Esophagus muscularis mucosa (tissue), 4 donors: ENCODE results near the gene SHC1. TPM values are rescaled to one million over a fixed set of nuclear protein-coding genes. Genes with fewer than 3 reads are reported as not detected.

Source experiments
- DNase-seq: peaks from one replicate; pipeline ENCODE4 v3.0.0-alpha.2; 2017; ENCODE audit errors: extremely low spot score
- H3K27ac ChIP-seq, 4 donors: fragments of 200-600 bp; sonication (generic); replicated peaks in 1 of 4; 1 replicate in 3 of 4; 2 replicates in 1 of 4; pipeline ENCODE4 v1.5.1; 2016 to 2019; ENCODE audit warnings: mild to moderate bottlenecking in 1 of 4
- H3K27me3 ChIP-seq, 4 donors: fragments of 200-600 bp; sonication (generic); one replicate each; pipeline versions ENCODE4 v1.5.1 to v1.6.0; 2016 to 2019
- H3K36me3 ChIP-seq, 4 donors: fragments of 200-600 bp; sonication (generic); one replicate each; pipeline ENCODE4 v1.5.1; 2016 to 2019
- H3K4me1 ChIP-seq, 4 donors: fragments of 200-600 bp; sonication (generic); one replicate each; pipeline ENCODE4 v1.5.1; 2016 to 2019
- H3K4me3 ChIP-seq, 4 donors: fragments of 200-600 bp; sonication (generic); 1 replicate in 2 of 4; 2 replicates in 2 of 4; pipeline ENCODE4 v1.5.1; 2016 to 2019; ENCODE audit warnings: mild to moderate bottlenecking in 4 of 4, moderate library complexity in 1 of 4
- H3K9me3 ChIP-seq, 4 donors: fragments of 200-600 bp; sonication (generic); 1 replicate in 3 of 4; 2 replicates in 1 of 4; pipeline ENCODE4 v1.5.1; 2016 to 2019
- EP300 ChIP-seq: sonication (generic); formaldehyde crosslinking; IDR thresholded peaks from one replicate; pipeline ENCODE4 v1.6.1; 2017; ENCODE audit warnings: antibody characterized with exemption
- POLR2A ChIP-seq: fragments of 450-650 bp; IDR thresholded peaks from one replicate; pipeline ENCODE4 v1.6.1; 2017; ENCODE audit warnings: antibody characterized with exemption, moderate library complexity, mild to moderate bottlenecking, low read depth
- POLR2AphosphoS5 ChIP-seq, 2 donors: sonication (generic); formaldehyde crosslinking; IDR thresholded peaks; one replicate each; pipeline ENCODE4 v1.6.1; 2017; ENCODE audit warnings: antibody characterized with exemption in 2 of 2
- WGBS: methylation state at CpG from one replicate; pipeline ENCODE4 v1.1.5; 2018; 5-methylcytosine and 5-hydroxymethylcytosine counted together
- intact Hi-C: fragments of 100-400 bp; cut with DNase I; formaldehyde crosslinking; loops from one replicate; pipeline ENCODE4 v1.15.1; 2023
- total RNA-seq, 4 donors: library from RNA; depleted of rRNA; stranded (reverse); fragments of >200 nt; gene quantifications; one replicate each; pipeline versions ENCODE4 v1.1.0 to v1.2.1, GENCODE V29; 2016
- TF ChIP-seq, protein P1 (sequence below), 3 experiments: fragments of 200-600 bp in 2 of 3; fragments of 450-650 bp in 1 of 3; sonication (generic) in 2 of 3; IDR thresholded peaks; one replicate each; pipeline ENCODE4 v1.5.1; 2017 to 2019; ENCODE audit warnings: antibody characterized with exemption in 3 of 3, mild to moderate bottlenecking in 2 of 3, moderate library complexity in 1 of 3

Gene SHC1
- total RNA-seq, 4 donors from 2014 or later = 60.6 to 101 (median 93.4) TPM

DNA sequence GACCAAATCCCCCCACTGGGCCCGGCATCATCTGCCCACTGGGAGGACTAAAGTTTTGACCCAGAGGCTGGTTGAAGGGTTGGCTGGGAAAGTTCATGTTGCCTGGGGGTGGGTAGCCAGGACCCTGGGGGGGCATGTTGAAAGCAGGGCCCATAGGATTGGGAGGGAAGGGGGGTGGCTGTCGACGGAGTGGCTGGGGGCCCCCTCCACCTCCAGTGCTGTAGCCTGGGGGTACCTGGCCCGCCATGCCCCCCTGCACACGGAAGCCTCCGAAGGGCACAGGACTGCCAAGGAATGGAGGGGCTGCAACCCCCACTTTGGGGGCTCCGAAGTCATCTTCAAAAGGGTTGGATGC lies 11.1 kb downstream of the SHC1 start:
- DNase-seq = no peak

DNA sequence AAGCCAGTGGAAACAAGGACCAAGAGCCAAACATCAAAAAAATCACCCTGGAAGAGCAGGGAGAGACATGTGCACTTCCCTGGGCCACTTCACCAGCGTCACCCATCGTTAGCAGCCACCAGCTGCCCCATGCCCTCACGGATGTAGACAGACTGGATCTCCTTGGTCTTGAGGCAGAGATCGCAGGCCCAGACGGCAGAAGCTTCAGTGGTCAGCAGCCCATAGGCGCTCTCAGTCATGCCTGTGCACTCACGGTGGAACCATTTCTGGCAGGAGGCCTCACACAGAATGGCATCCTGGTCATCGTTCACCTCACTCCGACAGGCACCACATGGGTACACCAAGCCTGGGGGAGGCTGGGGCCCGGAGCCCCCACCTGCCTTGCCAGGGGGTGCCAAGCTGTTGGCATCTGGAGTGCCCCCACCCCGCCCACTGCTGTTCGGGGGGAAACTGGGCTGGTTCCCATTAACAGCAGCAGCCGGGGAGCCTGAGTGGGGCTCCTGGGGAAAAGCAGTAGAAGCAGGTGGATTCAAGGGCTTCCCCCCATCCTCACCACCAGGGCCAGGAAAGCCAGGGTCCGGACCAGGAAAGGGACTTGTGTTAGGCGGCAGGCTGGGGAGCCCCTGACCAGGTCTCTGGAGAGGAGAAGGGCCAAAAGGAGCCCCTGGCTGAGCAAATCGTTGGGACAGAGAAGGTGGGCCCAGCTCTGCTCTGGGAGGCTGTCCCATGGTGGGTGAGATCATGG lies 11.7 kb downstream of the SHC1 start:
- intact Hi-C loops = no loop called here
- peaks cover 52 to 83% (median 74%) of the 10 kb centered on the region in 4 donors for H3K4me1 ChIP-seq
- no peaks in the 10 kb centered on the region for H3K9me3 ChIP-seq
- peak overlapping the region in 2 of 4 donors; percentile 36 to 86 for H3K27ac ChIP-seq
- no peak overlapping the region for H3K4me3 ChIP-seq
- no peak for DNase-seq
- WGBS = 74% methylated on average over 9 of the region's 16 CpGs
- TF ChIP-seq, protein P1, sequence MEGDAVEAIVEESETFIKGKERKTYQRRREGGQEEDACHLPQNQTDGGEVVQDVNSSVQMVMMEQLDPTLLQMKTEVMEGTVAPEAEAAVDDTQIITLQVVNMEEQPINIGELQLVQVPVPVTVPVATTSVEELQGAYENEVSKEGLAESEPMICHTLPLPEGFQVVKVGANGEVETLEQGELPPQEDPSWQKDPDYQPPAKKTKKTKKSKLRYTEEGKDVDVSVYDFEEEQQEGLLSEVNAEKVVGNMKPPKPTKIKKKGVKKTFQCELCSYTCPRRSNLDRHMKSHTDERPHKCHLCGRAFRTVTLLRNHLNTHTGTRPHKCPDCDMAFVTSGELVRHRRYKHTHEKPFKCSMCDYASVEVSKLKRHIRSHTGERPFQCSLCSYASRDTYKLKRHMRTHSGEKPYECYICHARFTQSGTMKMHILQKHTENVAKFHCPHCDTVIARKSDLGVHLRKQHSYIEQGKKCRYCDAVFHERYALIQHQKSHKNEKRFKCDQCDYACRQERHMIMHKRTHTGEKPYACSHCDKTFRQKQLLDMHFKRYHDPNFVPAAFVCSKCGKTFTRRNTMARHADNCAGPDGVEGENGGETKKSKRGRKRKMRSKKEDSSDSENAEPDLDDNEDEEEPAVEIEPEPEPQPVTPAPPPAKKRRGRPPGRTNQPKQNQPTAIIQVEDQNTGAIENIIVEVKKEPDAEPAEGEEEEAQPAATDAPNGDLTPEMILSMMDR (IDR thresholded peaks at IDR 0.05) = no peak
- TF ChIP-seq EP300 = no peak
- no peak for TF ChIP-seq POLR2AphosphoS5 (IDR thresholded peaks at IDR 0.05)
- no peak for TF ChIP-seq POLR2A
- peaks cover 11 to 33% (median 30%) of the 10 kb centered on the region in 4 donors for H3K36me3 ChIP-seq
- H3K27me3 ChIP-seq = no peaks in the 10 kb centered on the region

More for the DNA sequence above, 11.1 kb downstream of the SHC1 start:
- 96% methylated on average over 7 of the region's 7 CpGs for WGBS
- TF ChIP-seq POLR2AphosphoS5 (IDR thresholded peaks at IDR 0.05) (no peak), POLR2A (no peak), EP300 (no peak)
- TF ChIP-seq, protein P1 (IDR thresholded peaks at IDR 0.05) = no peak
- Histone ChIP-seq H3K9me3 (no peaks in the 10 kb centered on the region), H3K27ac (peak overlapping the region in 1 of 4 donors; percentile 36), H3K4me1 (peaks cover 47 to 78% (median 69%) of the 10 kb centered on the region in 4 donors), H3K4me3 (no peak overlapping the region), H3K36me3 (peaks cover 16 to 38% (median 35%) of the 10 kb centered on the region in 4 donors), H3K27me3 (no peaks in the 10 kb centered on the region)
- intact Hi-C loops = no loop called here

DNA sequence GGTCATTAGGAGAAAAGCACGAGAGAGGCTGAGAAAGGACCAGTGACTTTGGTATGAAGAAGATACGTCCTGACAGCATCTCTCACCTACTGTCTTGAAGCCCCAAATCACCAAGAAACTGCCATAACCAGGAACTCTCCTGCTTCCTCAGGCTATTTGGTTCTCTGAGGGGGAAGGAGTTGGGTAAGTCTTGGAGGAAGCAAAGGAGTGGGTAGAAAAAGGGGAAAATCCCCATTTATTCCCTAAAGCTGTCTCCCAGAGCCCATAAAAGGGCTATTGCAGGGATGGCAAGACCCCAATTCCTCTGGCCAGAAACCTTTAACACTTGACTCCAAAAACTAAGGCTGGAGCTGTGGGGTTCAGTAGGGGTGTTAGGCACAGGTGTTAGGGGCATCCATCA lies 12.5 kb downstream of the SHC1 start:
- H3K9me3 ChIP-seq = no peaks in the 10 kb centered on the region
- no peak overlapping the region for H3K4me3 ChIP-seq
- H3K36me3 ChIP-seq = peaks cover 3 to 25% (median 22%) of the 10 kb centered on the region in 4 donors
- no peak for DNase-seq
- H3K27me3 ChIP-seq = no peaks in the 10 kb centered on the region
- no peak for TF ChIP-seq POLR2A
- TF ChIP-seq, protein P1 (IDR thresholded peaks at IDR 0.05) = no peak
- TF ChIP-seq EP300 = no peak
- TF ChIP-seq POLR2AphosphoS5 (IDR thresholded peaks at IDR 0.05) = no peak
- intact Hi-C loops = no loop called here
- WGBS = 86% methylated on average over 2 of the region's 2 CpGs
- peak overlapping the region in 3 of 4 donors; percentile 86 for H3K27ac ChIP-seq
- peaks cover 57 to 84% (median 76%) of the 10 kb centered on the region in 4 donors for H3K4me1 ChIP-seq

DNA sequence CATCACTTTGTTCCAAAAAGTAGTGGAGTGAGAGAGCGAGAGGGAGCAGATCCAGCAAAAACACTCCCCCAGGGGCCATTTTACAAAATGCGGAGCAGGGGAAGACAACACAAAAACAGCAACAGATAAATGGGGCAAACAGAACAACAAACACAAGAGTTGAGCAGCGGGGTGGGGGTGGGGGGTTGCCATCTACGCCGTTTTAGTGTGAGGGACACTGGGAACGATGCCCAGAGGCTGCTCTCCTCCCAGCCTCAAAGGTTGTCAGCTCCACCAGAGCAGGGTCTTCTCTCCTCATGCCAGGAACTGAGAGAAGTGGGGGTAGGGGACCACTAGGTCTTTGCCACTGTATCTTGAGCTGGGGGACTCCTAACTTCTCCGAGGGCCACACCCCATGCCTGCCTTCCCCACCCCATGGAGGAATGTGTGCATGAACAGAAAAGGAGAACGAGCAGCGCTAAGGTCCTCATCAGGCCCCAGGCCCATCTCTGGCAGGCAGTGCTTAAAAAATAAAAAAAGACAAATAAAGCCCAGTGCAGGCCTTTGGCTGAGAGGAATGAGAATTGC lies 13.4 kb downstream of the SHC1 start:
- Histone ChIP-seq H3K4me1 (peaks cover 56 to 84% (median 76%) of the 10 kb centered on the region in 4 donors), H3K27me3 (no peaks in the 10 kb centered on the region), H3K9me3 (no peaks in the 10 kb centered on the region), H3K4me3 (peak overlapping the region in 1 of 4 donors; percentile 51), H3K36me3 (peaks cover 0 to 21% (median 18%) of the 10 kb centered on the region in 4 donors), H3K27ac (peak overlapping the region; percentile 86 to 89 (median 86))
- DNase-seq = no peak
- TF ChIP-seq EP300 (no peak), POLR2A (no peak), POLR2AphosphoS5 (IDR thresholded peaks at IDR 0.05) (no peak)
- TF ChIP-seq, protein P1 (IDR thresholded peaks at IDR 0.05) = no peak
- 49% methylated on average over 9 of the region's 9 CpGs for WGBS
- intact Hi-C loops = no loop called here
